HG03460 (cell line): ENCODE data around the gene DLX4.

Experiments
- ATAC-seq: cut with Tn5 transposase; IDR thresholded peaks from one replicate; pipeline ENCODE4 v1.9.1; 2021; ENCODE audit not compliant: unreplicated experiment

The DLX4 gene

GRCh38 chr17:49986396-49987289 lies 17.7 kb downstream of the DLX4 start:
- ATAC-seq, result no peak

- no peak for ATAC-seq
Measured at GRCh38 chr17:49987290-49987585, 18.2 kb downstream of the DLX4 start.

GRCh38 chr17:49987681-49988441 lies 18.9 kb downstream of the DLX4 start:
- no peak for ATAC-seq

- no peak for ATAC-seq
Measured at GRCh38 chr17:49989518-49989880, 20.5 kb downstream of the DLX4 start.

GRCh38 chr17:49990331-49990730 lies 21.3 kb downstream of the DLX4 start:
- ATAC-seq, result no peak

- no peak for ATAC-seq
Measured at GRCh38 chr17:49990921-49991320, 21.9 kb downstream of the DLX4 start.

- ATAC-seq, result no peak
Measured at GRCh38 chr17:49991409-49991808, 22.4 kb downstream of the DLX4 start.

GRCh38 chr17:49992191-49992932 lies 23.4 kb downstream of the DLX4 start:
- no peak for ATAC-seq

- no peak for ATAC-seq
Measured at GRCh38 chr17:49992933-49993422, 24.0 kb downstream of the DLX4 start.

GRCh38 chr17:49993423-49994060 lies 24.6 kb downstream of the DLX4 start:
- ATAC-seq, result no peak

- ATAC-seq, result no peak
Measured at GRCh38 chr17:49994085-49995054, 25.4 kb downstream of the DLX4 start.

GRCh38 chr17:49995055-49995738 lies 26.2 kb downstream of the DLX4 start, which contains the start of gene DLX3:
Gene DLX3, minus strand, starts transcription at chr17:49995224. Its CDS starts 226 bp downstream, at chr17:49994998.
- ATAC-seq, result no peak

- no peak for ATAC-seq
Measured at GRCh38 chr17:49996121-49996494, 27.1 kb downstream of the DLX4 start.

GRCh38 chr17:49996495-49997300 lies 27.7 kb downstream of the DLX4 start:
- no peak for ATAC-seq

GRCh38 chr17:49997301-49997650 lies 28.3 kb downstream of the DLX4 start:
- ATAC-seq, result no peak

- ATAC-seq, result no peak
Measured at GRCh38 chr17:49997773-49998703, 29.0 kb downstream of the DLX4 start.

GRCh38 chr17:49998836-49999511 lies 30.0 kb downstream of the DLX4 start:
- no peak for ATAC-seq
